H1 (cell line): Measurements from ENCODE around the gene CA7. TPM values are rescaled to one million over a fixed set of nuclear protein-coding genes. Genes with fewer than 3 reads are reported as not detected.

ENCODE experiments used
- CTCF ChIA-PET: fragments of 300-600 bp; sonication (Branson Sonifier 250); formaldehyde crosslinking; loops from one replicate; lab custom pipeline; 2021; ENCODE audit not compliant: partially characterized antibody; lab: Charles Lee
- POLR2A ChIA-PET: fragments of 300-600 bp; sonication (Branson Sonifier 250); formaldehyde crosslinking; loops from one replicate; lab custom pipeline; 2021; ENCODE audit warnings: inconsistent platforms; ENCODE audit not compliant: partially characterized antibody; lab: Charles Lee
- DNase-seq, 2 experiments: peaks; one replicate each; pipeline versions ENCODE4 v3.0.0 to v3.0.0-alpha.2; 2010 to 2022; ENCODE audit warnings: low spot score in 2 of 2, low read depth in 1 of 2, mixed read lengths in 1 of 2
- FAIRE-seq: peaks from 2 replicates; lab custom pipeline; 2011; peaks lifted over from hg19 to GRCh38; lab: Jason Lieb, UNC
- H2AFZ ChIP-seq: 2 replicates; pipeline ENCODE4 v1.8.1; 2012; ENCODE audit warnings: low read length, inconsistent platforms
- H2AK5ac ChIP-seq: 2 replicates; pipeline ENCODE4 v1.6.1; 2013; ENCODE audit warnings: low read depth, low read length
- H2BK120ac ChIP-seq: replicated peaks from 2 replicates; pipeline ENCODE3; 2013; ENCODE audit warnings: low read depth, low read length, inconsistent platforms
- H2BK12ac ChIP-seq: 2 replicates; pipeline ENCODE4 v1.6.1; 2013; ENCODE audit warnings: low read depth, low read length
- H2BK15ac ChIP-seq: 2 replicates; pipeline ENCODE4 v1.6.1; 2013; ENCODE audit warnings: low read length
- H2BK20ac ChIP-seq: 2 replicates; pipeline ENCODE4 v1.6.1; 2013; ENCODE audit warnings: low read length
- H2BK5ac ChIP-seq: 2 replicates; pipeline ENCODE4 v1.6.1; 2013; ENCODE audit warnings: low read depth, low read length
- H3K14ac ChIP-seq: 2 replicates; pipeline ENCODE4 v1.6.1; 2013; ENCODE audit warnings: inconsistent platforms; ENCODE audit not compliant: insufficient read length
- H3K18ac ChIP-seq: 2 replicates; pipeline ENCODE4 v1.6.1; 2013; ENCODE audit warnings: low read length; ENCODE audit errors: extremely low read depth
- H3K23ac ChIP-seq: 2 replicates; pipeline ENCODE4 v1.6.1; 2013; ENCODE audit warnings: inconsistent platforms; ENCODE audit not compliant: insufficient read length
- H3K23me2 ChIP-seq: 2 replicates; pipeline ENCODE4 v1.6.1; 2013; ENCODE audit warnings: low read depth, low read length
- H3K27ac ChIP-seq: 2 replicates; pipeline ENCODE4 v1.6.1; 2011; ENCODE audit warnings: low read depth, low read length, inconsistent platforms
- H3K27me3 ChIP-seq, 4 experiments: replicated peaks in 1 of 4; 1 replicate in 1 of 4; 2 replicates in 3 of 4; pipeline versions ENCODE4 v1.6.1 to v1.8.1; 2011 to 2013; ENCODE audit warnings: low read length in 3 of 4, mild to moderate bottlenecking in 3 of 4, inconsistent platforms in 2 of 4, mixed read lengths in 2 of 4, moderate library complexity in 1 of 4; ENCODE audit not compliant: control insufficient read depth in 3 of 4, insufficient read depth in 3 of 4; ENCODE audit errors: extremely low read depth in 1 of 4
- H3K36me3 ChIP-seq, 4 experiments: 2 replicates each; pipeline versions ENCODE4 v1.6.1 to v1.8.1; 2011 to 2013; ENCODE audit warnings: mild to moderate bottlenecking in 4 of 4, low read length in 3 of 4, moderate library complexity in 2 of 4, control low read depth in 1 of 4, inconsistent platforms in 1 of 4; ENCODE audit not compliant: insufficient read depth in 4 of 4, control insufficient read depth in 2 of 4
- H3K4ac ChIP-seq: replicated peaks from 2 replicates; pipeline ENCODE3; 2013; ENCODE audit warnings: low read length, low read depth, mixed read lengths, inconsistent platforms; ENCODE audit not compliant: insufficient read length
- H3K4me1 ChIP-seq, 4 experiments: replicated peaks in 1 of 4; 1 replicate in 1 of 4; 2 replicates in 3 of 4; pipeline versions ENCODE4 v1.6.1 to v1.8.1; 2011 to 2013; ENCODE audit warnings: low read length in 3 of 4, inconsistent platforms in 2 of 4, mixed read lengths in 1 of 4; ENCODE audit not compliant: insufficient read depth in 4 of 4, control insufficient read depth in 3 of 4
- H3K4me2 ChIP-seq, 2 experiments: 2 replicates each; pipeline versions ENCODE4 v1.6.1 to v1.8.1; 2011 to 2013; ENCODE audit warnings: low read depth in 2 of 2, low read length in 2 of 2, control low read depth in 1 of 2, inconsistent platforms in 1 of 2, mild to moderate bottlenecking in 1 of 2; ENCODE audit not compliant: insufficient read depth in 1 of 2
- H3K4me3 ChIP-seq, 4 experiments: fragments of 200-600, 300-600 bp in 1 of 4; sonication (generic), shearing (Covaris generic), sonication (Bioruptor Twin) in 1 of 4; 2 replicates each; pipeline versions ENCODE4 v1.5.1 to v1.8.1; 2011 to 2016; ENCODE audit warnings: low read length in 4 of 4, low read depth in 3 of 4, control low read depth in 2 of 4, inconsistent platforms in 2 of 4, mild to moderate bottlenecking in 2 of 4, mixed read lengths in 1 of 4, moderate library complexity in 1 of 4; ENCODE audit not compliant: insufficient read depth in 2 of 4; ENCODE audit errors: extremely low read depth in 1 of 4
- H3K56ac ChIP-seq: replicated peaks from 2 replicates; pipeline ENCODE3; 2013; ENCODE audit warnings: low read depth, mild to moderate bottlenecking, mixed read lengths, low read length, inconsistent platforms; ENCODE audit not compliant: insufficient read length
- H3K79me1 ChIP-seq: 2 replicates; pipeline ENCODE4 v1.6.1; 2013; ENCODE audit warnings: low read depth, low read length, control low read depth
- H3K79me2 ChIP-seq, 2 experiments: 2 replicates each; pipeline versions ENCODE4 v1.6.1 to v1.8.1; 2012 to 2013; ENCODE audit warnings: low read length in 2 of 2, mild to moderate bottlenecking in 2 of 2, inconsistent platforms in 1 of 2; ENCODE audit not compliant: insufficient read depth in 2 of 2, control insufficient read depth in 1 of 2
- H3K9ac ChIP-seq, 4 experiments: replicated peaks in 1 of 4; 1 replicate in 1 of 4; 2 replicates in 3 of 4; pipeline versions ENCODE4 v1.6.1 to v1.8.1; 2011 to 2013; ENCODE audit warnings: low read depth in 3 of 4, low read length in 3 of 4, control low read depth in 2 of 4, mild to moderate bottlenecking in 2 of 4, moderate library complexity in 2 of 4, inconsistent platforms in 1 of 4; ENCODE audit errors: extremely low read depth in 1 of 4
- H3K9me3 ChIP-seq, 2 experiments: 2 replicates each; pipeline versions ENCODE4 v1.6.1 to v1.8.1; 2012 to 2013; ENCODE audit warnings: mild to moderate bottlenecking in 2 of 2, moderate library complexity in 2 of 2, control low read depth in 1 of 2, inconsistent platforms in 1 of 2, low read depth in 1 of 2, low read length in 1 of 2, mixed read lengths in 1 of 2; ENCODE audit not compliant: insufficient read depth in 2 of 2
- H4K20me1 ChIP-seq, 2 experiments: replicated peaks in 1 of 2; 2 replicates each; pipeline versions ENCODE3 to v1.8.1; 2011 to 2013; ENCODE audit warnings: inconsistent platforms in 2 of 2, low read length in 2 of 2, mild to moderate bottlenecking in 1 of 2; ENCODE audit not compliant: insufficient read depth in 2 of 2, control insufficient read depth in 1 of 2
- H4K5ac ChIP-seq: 2 replicates; pipeline ENCODE4 v1.6.1; 2013; ENCODE audit warnings: low read length, low read depth, mixed read lengths, inconsistent platforms; ENCODE audit not compliant: insufficient read length
- H4K8ac ChIP-seq: 2 replicates; pipeline ENCODE4 v1.8.0; 2013; ENCODE audit warnings: mild to moderate bottlenecking, moderate library complexity, low read length, inconsistent platforms; ENCODE audit not compliant: insufficient read depth; ENCODE audit errors: extremely low read depth
- H4K91ac ChIP-seq: replicated peaks from 2 replicates; pipeline ENCODE3; 2013; ENCODE audit warnings: low read length, mixed read lengths, inconsistent platforms; ENCODE audit not compliant: insufficient read length
- ATF3 ChIP-seq: IDR thresholded peaks from 2 replicates; pipeline ENCODE4 v1.6.1; 2011; ENCODE audit warnings: low read depth, mild to moderate bottlenecking, low read length; ENCODE audit not compliant: insufficient read depth
- BACH1 ChIP-seq: IDR thresholded peaks from 2 replicates; pipeline ENCODE4 v1.6.1; 2012; ENCODE audit warnings: low read length, improper control_type of control experiment
- CBX5 ChIP-seq: fragments of 300-800, 300-1000 bp; sonication (generic); IDR thresholded peaks from 2 replicates; pipeline ENCODE4 v1.7.1; 2016; ENCODE audit warnings: antibody characterized with exemption, low read length, low read depth
- CEBPB ChIP-seq: IDR thresholded peaks from 2 replicates; pipeline ENCODE4 v1.6.1; 2012; ENCODE audit warnings: low read depth, low read length
- JUN ChIP-seq: IDR thresholded peaks from 2 replicates; pipeline ENCODE4 v1.6.1; 2011; ENCODE audit warnings: low read depth, mild to moderate bottlenecking, improper control_type of control experiment, low read length
- KDM5A ChIP-seq: fragments of 200-600 bp; IDR thresholded peaks from 2 replicates; pipeline ENCODE4 v1.7.1; 2012; ENCODE audit warnings: mild to moderate bottlenecking, low read length, inconsistent platforms, mixed read lengths
- RBBP5 ChIP-seq: IDR thresholded peaks from 2 replicates; pipeline ENCODE4 v1.7.1; 2012; ENCODE audit warnings: low read depth, mild to moderate bottlenecking, inconsistent platforms, low read length, moderate library complexity, borderline replicate concordance
- RNF2 ChIP-seq: fragments of 200-900, 300-1000 bp; sonication (generic); IDR thresholded peaks from 2 replicates; pipeline ENCODE4 v1.7.1; 2016; ENCODE audit warnings: borderline replicate concordance, low read depth, mild to moderate bottlenecking, antibody characterized with exemption, low read length; ENCODE audit not compliant: poor library complexity, severe bottlenecking; ENCODE audit errors: missing control alignments
- TAF1 ChIP-seq: IDR thresholded peaks from 2 replicates; pipeline ENCODE4 v1.6.1; 2011; ENCODE audit warnings: mild to moderate bottlenecking, low read depth, low read length
- TAF7 ChIP-seq: optimal IDR thresholded peaks from 2 replicates; pipeline ENCODE3; 2011; ENCODE audit warnings: low read depth, mild to moderate bottlenecking, inconsistent platforms, low read length, moderate library complexity, borderline replicate concordance
- TBP ChIP-seq: IDR thresholded peaks from 2 replicates; pipeline ENCODE4 v1.6.1; 2011; ENCODE audit warnings: low read depth, low read length, improper control_type of control experiment
- WGBS, 2 experiments: shearing (Covaris generic) in 1 of 2; methylation state at CpG; one replicate each; pipeline versions ENCODE4 v1.1.6 to v1.1.7; 2013 to 2015; ENCODE audit warnings: low lambda C conversion rate in 2 of 2, mixed read lengths in 2 of 2, inconsistent platforms in 1 of 2, low coverage in 1 of 2, missing lambda C conversion rate in 1 of 2; ENCODE audit not compliant: insufficient replicate concordance in 2 of 2, insufficient coverage in 1 of 2, insufficient read length in 1 of 2; ENCODE audit errors: extremely low coverage in 1 of 2, missing lambda C conversion rate in 1 of 2; 5-methylcytosine and 5-hydroxymethylcytosine counted together
- polyA plus RNA-seq, 7 experiments: library from polyadenylated mRNA; depleted of rRNA in 3 of 7; stranded (reverse) in 5 of 7; unstranded in 2 of 7; fragments of >200 nt in 5 of 7; fragments of 200-250 nt in 2 of 7; gene quantifications; 1 replicate in 5 of 7; 2 replicates in 1 of 7; 4 replicates in 1 of 7; pipeline versions ENCODE4 v1.2.1 to v1.2.3, GENCODE V29; 2011 to 2013; ENCODE audit warnings: missing spikeins in 2 of 7, mixed read lengths in 2 of 7
- total RNA-seq: library from RNA; stranded (reverse); fragmentation: NEBNext Ultra II Directional; extraction: Animal tissue kit (Norgen Biotek cat#: 25700); gene quantifications from 2 replicates; pipeline ENCODE4 v1.2.1, GENCODE V29; 2021
- TF ChIP-seq, protein P1 (sequence below): IDR thresholded peaks from 2 replicates; pipeline ENCODE4 v1.6.1; 2012; ENCODE audit warnings: inconsistent platforms

CA7 gene
- total and polyA plus RNA-seq, 2 of the 8 experiments (the other 6 are each of a cell fraction or from before 2014, with no cell fraction given), result 1.7 to 2.7 TPM

- Histone ChIP-seq H3K9me3 (no peaks in the 10 kb centered on the region), H2BK15ac (no peak overlapping the region), H2AFZ (no peak overlapping the region), H3K36me3 (peaks cover 10 to 34% (median 22%) of the 10 kb centered on the region in 4 experiments), H3K79me1 (peaks cover 12% of the 10 kb centered on the region), H3K27ac (no peak overlapping the region), H4K8ac (no peak overlapping the region), H2BK120ac (no peak overlapping the region), H3K14ac (no peak overlapping the region), H3K56ac (no peak overlapping the region), H3K4me3 (no peak overlapping the region), H4K20me1 (peaks cover 7 to 19% of the 10 kb centered on the region in 2 experiments), H3K27me3 (no peaks in the 10 kb centered on the region), H2AK5ac (no peak overlapping the region), H3K4me2 (no peak overlapping the region), H3K23ac (no peak overlapping the region), H3K4me1 (peaks cover 0 to 5% (median under 1%) of the 10 kb centered on the region in 4 experiments; a peak in 1 of 7 replicates), H2BK20ac (no peak overlapping the region), H2BK5ac (no peak overlapping the region), H4K91ac (no peak overlapping the region), H2BK12ac (no peak overlapping the region), H3K4ac (no peak overlapping the region), H3K23me2 (no peaks in the 10 kb centered on the region; the same call in 1 of the 2 replicates), H3K9ac (no peak overlapping the region), H3K79me2 (peaks cover 0 to 27% of the 10 kb centered on the region in 2 experiments; a peak in 3 of 4 replicates), H4K5ac (no peak overlapping the region), H3K18ac (no peak overlapping the region)
- ChIA-PET CTCF (interaction anchor here (1.3 to 42.0 kb wide), 3 partner anchors 9 to 29 kb away, joined by 4 to 1009 read pairs (median 4); partner anchors contain the start of genes CDH16 and RRAD), POLR2A (interaction anchor here (1.2 to 1.5 kb wide), 2 partner anchors 9 to 21 kb away, joined by 3 to 4 read pairs; no protein-coding TSS in a partner anchor)
- WGBS, 2 experiments, result 94% methylated on average over 2 of the region's 2 CpGs; no CpG with 5 or more reads in 1 of the 2 experiments
- DNase-seq (no peak), FAIRE-seq (no peak)
- TF ChIP-seq, protein P1, sequence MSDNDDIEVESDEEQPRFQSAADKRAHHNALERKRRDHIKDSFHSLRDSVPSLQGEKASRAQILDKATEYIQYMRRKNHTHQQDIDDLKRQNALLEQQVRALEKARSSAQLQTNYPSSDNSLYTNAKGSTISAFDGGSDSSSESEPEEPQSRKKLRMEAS, result no peak
- TF ChIP-seq TAF1, result no peak
- TF ChIP-seq TBP, result no peak
- no peak for TF ChIP-seq CEBPB
- no peak for TF ChIP-seq KDM5A
- no peak for TF ChIP-seq ATF3
- TF ChIP-seq JUN, result no peak
- no peak for TF ChIP-seq BACH1
- TF ChIP-seq RNF2, result no peak
- TF ChIP-seq RBBP5, result no peak
- no peak for TF ChIP-seq CBX5
- no peak for TF ChIP-seq TAF7
Measured at GRCh38 chr16:66886321-66886720, 42.1 kb downstream of the CA7 start.
